CD4-positive, alpha-beta memory T cell (primary cell): ENCODE results near the gene VPREB1. TPM values are rescaled to one million over a fixed set of nuclear protein-coding genes. Genes with fewer than 3 reads are reported as not detected.
"Not testable (repeated sequence)": the region's sequence is repeated elsewhere in the genome, so short reads cannot be mapped to it uniquely, and the experiment has no call there.

Source experiments
- CTCF ChIA-PET: fragments of 350-600 bp; sonication (Branson Sonifier 250); formaldehyde crosslinking; loops from one replicate; lab custom pipeline; 2021; ENCODE audit warnings: inconsistent platforms; ENCODE audit not compliant: partially characterized antibody; lab: Charles Lee
- POLR2A ChIA-PET: fragments of 350-600 bp; sonication (Branson Sonifier 250); formaldehyde crosslinking; loops from one replicate; lab custom pipeline; 2021; ENCODE audit not compliant: partially characterized antibody; lab: Charles Lee
- DNase-seq, 5 donors: peaks; one replicate each; pipeline versions ENCODE4 v3.0.0 to v3.0.0-alpha.2; 2020 to 2022; ENCODE audit warnings: mixed read lengths in 1 of 5
- H3K27ac ChIP-seq: one replicate; pipeline ENCODE4 v1.7.0; 2013; ENCODE audit warnings: low read depth, low read length
- H3K27me3 ChIP-seq: 2 replicates; pipeline ENCODE4 v1.7.0; 2013; ENCODE audit warnings: mild to moderate bottlenecking, low read length, moderate library complexity; ENCODE audit not compliant: insufficient read depth
- H3K36me3 ChIP-seq: 2 replicates; pipeline ENCODE4 v1.7.0; 2013; ENCODE audit warnings: mild to moderate bottlenecking, low read length, moderate library complexity; ENCODE audit not compliant: insufficient read depth
- H3K4me1 ChIP-seq: 2 replicates; pipeline ENCODE4 v1.7.0; 2013; ENCODE audit warnings: mild to moderate bottlenecking, low read length, moderate library complexity; ENCODE audit not compliant: insufficient read depth
- H3K4me3 ChIP-seq, 2 donors: one replicate each; pipeline ENCODE4 v1.7.0; 2013; ENCODE audit warnings: low read length in 2 of 2, mild to moderate bottlenecking in 1 of 2
- H3K9me3 ChIP-seq, 2 donors: one replicate each; pipeline ENCODE4 v1.7.0; 2013; ENCODE audit warnings: low read length in 2 of 2, control low read depth in 1 of 2; ENCODE audit not compliant: control insufficient read depth in 1 of 2
- H3K27ac Mint-ChIP-seq, 7 donors: one replicate each; pipeline ENCODE4 v1.8.0; 2020 to 2021; ENCODE audit warnings: mixed read lengths in 7 of 7, mild to moderate bottlenecking in 6 of 7, inconsistent platforms in 3 of 7, moderate library complexity in 3 of 7
- H3K27me3 Mint-ChIP-seq, 2 donors: one replicate each; pipeline ENCODE4 v1.8.0; 2020 to 2021; ENCODE audit warnings: mixed read lengths in 2 of 2
- H3K36me3 Mint-ChIP-seq, 2 donors: one replicate each; pipeline ENCODE4 v1.8.0; 2020 to 2021; ENCODE audit warnings: mixed read lengths in 2 of 2, inconsistent platforms in 1 of 2, mild to moderate bottlenecking in 1 of 2
- H3K4me1 Mint-ChIP-seq, 4 donors: one replicate each; pipeline ENCODE4 v1.8.0; 2020 to 2021; ENCODE audit warnings: mixed read lengths in 4 of 4, mild to moderate bottlenecking in 1 of 4
- H3K4me3 Mint-ChIP-seq, 8 donors: one replicate each; pipeline ENCODE4 v1.8.0; 2020 to 2021; ENCODE audit warnings: mixed read lengths in 8 of 8, mild to moderate bottlenecking in 7 of 8, moderate library complexity in 6 of 8, inconsistent platforms in 3 of 8
- H3K9me3 Mint-ChIP-seq, 8 donors: one replicate each; pipeline ENCODE4 v1.8.0; 2020 to 2021; ENCODE audit warnings: mixed read lengths in 8 of 8, mild to moderate bottlenecking in 5 of 8, inconsistent platforms in 3 of 8, moderate library complexity in 1 of 8
- intact Hi-C: fragments of 100-400 bp; cut with micrococcal nuclease; formaldehyde crosslinking; loops from one replicate; pipeline ENCODE4 v1.15.1; 2023
- polyA plus RNA-seq, 2 donors: library from polyadenylated mRNA; unstranded; fragments of 300-500 nt; fragmentation: Illumina TruSeq; gene quantifications; one replicate each; pipeline ENCODE4 v1.2.3, GENCODE V29; 2021
- total RNA-seq, 2 experiments: library from RNA; stranded (reverse); gene quantifications; one replicate each; pipeline ENCODE4 v1.2.3, GENCODE V29; 2021

Gene VPREB1
- total and polyA plus RNA-seq, 4 experiments from 2014 or later, result not detected

GRCh38 chr22:22207845-22208564 is 36.6 kb upstream of the VPREB1 start:
- Mint-ChIP-seq H3K9me3 (no peaks in the 10 kb centered on the region), H3K4me3 (peak overlapping the region in 3 of 8 donors; percentile 48 to 78 (median 63))

GRCh38 chr22:22208652-22209051 is 35.9 kb upstream of the VPREB1 start:
- Histone ChIP-seq H3K36me3 (no peaks in the 10 kb centered on the region), H3K4me1 (peaks cover 31% of the 10 kb centered on the region), H3K27me3 (no peaks in the 10 kb centered on the region), H3K4me3 (no peak overlapping the region), H3K9me3 (no peaks in the 10 kb centered on the region), H3K27ac (no peak overlapping the region)
- Mint-ChIP-seq H3K27me3 (peaks cover 0 to 1% of the 10 kb centered on the region in 2 donors), H3K4me1 (peaks cover 16 to 38% (median 28%) of the 10 kb centered on the region in 4 donors), H3K27ac (peak overlapping the region in 4 of 7 donors; percentile 6 to 60 (median 40)), H3K9me3 (no peaks in the 10 kb centered on the region), H3K4me3 (peak overlapping the region in 3 of 8 donors; percentile 4 to 78 (median 36)), H3K36me3 (no peaks in the 10 kb centered on the region)
- CTCF ChIA-PET, result interaction anchor here (0.9 to 4.9 kb wide), 10 partner anchors 7 to 747 kb away, joined by 3 to 57 read pairs (median 4); no protein-coding TSS in a partner anchor
- DNase-seq, result no peak
- intact Hi-C loops, result loop anchor here (1.0 to 5.0 kb wide), 5 partner anchors 27 to 224 kb away; no protein-coding TSS in a partner anchor
- POLR2A ChIA-PET, result no interaction called here

More at GRCh38 chr22:22207845-22208564, 36.6 kb upstream of the VPREB1 start:
- Histone ChIP-seq H3K27ac (no peak overlapping the region), H3K4me3 (no peak overlapping the region), H3K9me3 (no peaks in the 10 kb centered on the region), H3K4me1 (peaks cover 31% of the 10 kb centered on the region), H3K27me3 (no peaks in the 10 kb centered on the region), H3K36me3 (no peaks in the 10 kb centered on the region)
- peak; percentile 53 to 71 (median 66) for DNase-seq
- Mint-ChIP-seq H3K4me1 (peaks cover 16 to 38% (median 28%) of the 10 kb centered on the region in 4 donors), H3K27ac (peak overlapping the region in 4 of 7 donors; percentile 45 to 70 (median 68)), H3K36me3 (no peaks in the 10 kb centered on the region), H3K27me3 (peaks cover 0 to 1% of the 10 kb centered on the region in 2 donors)
- ChIA-PET CTCF (interaction anchor here (0.8 to 4.9 kb wide), 17 partner anchors 8 to 747 kb away, joined by 3 to 57 read pairs (median 3); no protein-coding TSS in a partner anchor), POLR2A (interaction anchor here (0.6 to 1.0 kb wide), 2 partner anchors 28 to 167 kb away, joined by 3 to 4 read pairs; no protein-coding TSS in a partner anchor)
- intact Hi-C loops, result loop anchor here (1.0 to 5.0 kb wide), 5 partner anchors 27 to 224 kb away; no protein-coding TSS in a partner anchor

GRCh38 chr22:22209080-22209640 is 35.4 kb upstream of the VPREB1 start:
- not testable (repeated sequence) for H3K36me3 ChIP-seq, H3K27me3 Mint-ChIP-seq

GRCh38 chr22:22210375-22210774 is 34.2 kb upstream of the VPREB1 start:
- no peaks in the 10 kb centered on the region for H3K9me3 Mint-ChIP-seq
- DNase-seq, result peak in 1 of 5 donors; percentile 79
- H3K27me3 Mint-ChIP-seq, result no peaks in the 10 kb centered on the region
- POLR2A ChIA-PET, result interaction anchor here (0.6 to 1.7 kb wide), 3 partner anchors 26 to 47 kb away, joined by 3 to 5 read pairs (median 3); no protein-coding TSS in a partner anchor
- peaks cover 16 to 38% (median 28%) of the 10 kb centered on the region in 4 donors for H3K4me1 Mint-ChIP-seq
- H3K4me1 ChIP-seq, result peaks cover 31% of the 10 kb centered on the region
- H3K36me3 Mint-ChIP-seq, result no peaks in the 10 kb centered on the region
- no peaks in the 10 kb centered on the region for H3K36me3 ChIP-seq
- no peaks in the 10 kb centered on the region for H3K27me3 ChIP-seq
- peak overlapping the region in 5 of 8 donors; percentile 8 to 68 (median 33) for H3K4me3 Mint-ChIP-seq
- intact Hi-C loops, result no loop called here
- peak overlapping the region; percentile 5 to 85 (median 77) for H3K27ac Mint-ChIP-seq
- H3K27ac ChIP-seq, result no peak overlapping the region
- no peaks in the 10 kb centered on the region for H3K9me3 ChIP-seq
- H3K4me3 ChIP-seq, result no peak overlapping the region
- CTCF ChIA-PET, result interaction anchor here (1.5 to 4.9 kb wide), 2 partner anchors 14 to 25 kb away, joined by 5 to 57 read pairs; no protein-coding TSS in a partner anchor

More at GRCh38 chr22:22209080-22209640, 35.4 kb upstream of the VPREB1 start:
- DNase-seq, H3K27ac ChIP-seq, H3K4me3 ChIP-seq, H3K27me3 ChIP-seq, H3K36me3 Mint-ChIP-seq, H3K9me3 Mint-ChIP-seq, H3K9me3 ChIP-seq: not testable (repeated sequence)
- POLR2A ChIA-PET, result interaction anchor here (1.7 kb wide), 1 partner anchor 27 kb away, joined by 5 read pairs; no protein-coding TSS in a partner anchor
- CTCF ChIA-PET, result interaction anchor here (1.5 to 4.9 kb wide), 3 partner anchors 10 to 112 kb away, joined by 3 to 57 read pairs (median 5); no protein-coding TSS in a partner anchor
- Mint-ChIP-seq H3K4me3 (peak overlapping the region in 1 of 8 donors; percentile 36), H3K4me1 (peaks cover 16 to 38% (median 28%) of the 10 kb centered on the region in 4 donors), H3K27ac (peak overlapping the region in 1 of 7 donors; percentile 84)
- H3K4me1 ChIP-seq, result peaks cover 31% of the 10 kb centered on the region
- intact Hi-C loops, result loop anchor here (5.0 kb wide), 3 partner anchors 88 to 223 kb away; no protein-coding TSS in a partner anchor

- Histone ChIP-seq H3K9me3 (no peaks in the 10 kb centered on the region), H3K27me3 (no peaks in the 10 kb centered on the region), H3K36me3 (no peaks in the 10 kb centered on the region), H3K27ac (no peak overlapping the region), H3K4me3 (no peak overlapping the region), H3K4me1 (peaks cover 31% of the 10 kb centered on the region)
- Mint-ChIP-seq H3K9me3 (no peaks in the 10 kb centered on the region), H3K4me3 (peak overlapping the region in 3 of 8 donors; percentile 14 to 33 (median 26)), H3K36me3 (no peaks in the 10 kb centered on the region), H3K27me3 (no peaks in the 10 kb centered on the region), H3K4me1 (peaks cover 16 to 38% (median 28%) of the 10 kb centered on the region in 4 donors), H3K27ac (peak overlapping the region in 2 of 7 donors; percentile 84 to 85)
- DNase-seq, result no peak
- ChIA-PET POLR2A (interaction anchor here (0.6 to 1.7 kb wide), 3 partner anchors 25 to 48 kb away, joined by 3 to 5 read pairs (median 3); no protein-coding TSS in a partner anchor), CTCF (interaction anchor here (1.5 to 4.9 kb wide), 2 partner anchors 15 to 24 kb away, joined by 5 to 57 read pairs; no protein-coding TSS in a partner anchor)
- intact Hi-C loops, result no loop called here
Measured at GRCh38 chr22:22210889-22211833, 33.4 kb upstream of the VPREB1 start.

GRCh38 chr22:22213231-22213630 is 31.4 kb upstream of the VPREB1 start:
- CTCF ChIA-PET, result no interaction called here
- POLR2A ChIA-PET, result no interaction called here

More at GRCh38 chr22:22213231-22213630, 31.4 kb upstream of the VPREB1 start:
- Mint-ChIP-seq H3K36me3 (no peaks in the 10 kb centered on the region), H3K9me3 (no peaks in the 10 kb centered on the region), H3K27me3 (no peaks in the 10 kb centered on the region), H3K4me3 (no peak overlapping the region), H3K27ac (peak overlapping the region in 1 of 7 donors; percentile 79), H3K4me1 (peaks cover 10 to 29% (median 21%) of the 10 kb centered on the region in 4 donors)
- Histone ChIP-seq H3K27me3 (no peaks in the 10 kb centered on the region), H3K4me1 (peaks cover 23% of the 10 kb centered on the region), H3K4me3 (no peak overlapping the region), H3K9me3 (no peaks in the 10 kb centered on the region), H3K36me3 (no peaks in the 10 kb centered on the region), H3K27ac (no peak overlapping the region)
- no peak for DNase-seq
- intact Hi-C loops, result no loop called here
